Mucosa of stomach (tissue), 1 donor: ENCODE measurements around the gene METRN.
"Not testable (repeated sequence)": the region's sequence is repeated elsewhere in the genome, so short reads cannot be mapped to it uniquely, and the experiment has no call there.

ENCODE experiments used
- H3K27me3 ChIP-seq: one replicate; pipeline ENCODE4 v1.7.0; 2013; ENCODE audit warnings: mild to moderate bottlenecking, low read length; ENCODE audit not compliant: control insufficient read depth, insufficient read depth
- H3K36me3 ChIP-seq: one replicate; pipeline ENCODE4 v1.7.0; 2013; ENCODE audit warnings: low read length; ENCODE audit not compliant: control insufficient read depth, insufficient read depth
- H3K4me1 ChIP-seq: one replicate; pipeline ENCODE4 v1.7.0; 2013; ENCODE audit warnings: mild to moderate bottlenecking, low read length; ENCODE audit not compliant: control insufficient read depth, insufficient read depth
- H3K4me3 ChIP-seq: one replicate; pipeline ENCODE4 v1.7.0; 2013; ENCODE audit warnings: low read length
- H3K9ac ChIP-seq: one replicate; pipeline ENCODE4 v1.7.0; 2013; ENCODE audit warnings: mild to moderate bottlenecking, low read length, moderate library complexity
- H3K9me3 ChIP-seq: one replicate; pipeline ENCODE4 v1.7.0; 2013; ENCODE audit warnings: mild to moderate bottlenecking, low read length, moderate library complexity; ENCODE audit not compliant: control insufficient read depth
- donor health status: Pancreatic carcinoma.

The METRN gene

DNA sequence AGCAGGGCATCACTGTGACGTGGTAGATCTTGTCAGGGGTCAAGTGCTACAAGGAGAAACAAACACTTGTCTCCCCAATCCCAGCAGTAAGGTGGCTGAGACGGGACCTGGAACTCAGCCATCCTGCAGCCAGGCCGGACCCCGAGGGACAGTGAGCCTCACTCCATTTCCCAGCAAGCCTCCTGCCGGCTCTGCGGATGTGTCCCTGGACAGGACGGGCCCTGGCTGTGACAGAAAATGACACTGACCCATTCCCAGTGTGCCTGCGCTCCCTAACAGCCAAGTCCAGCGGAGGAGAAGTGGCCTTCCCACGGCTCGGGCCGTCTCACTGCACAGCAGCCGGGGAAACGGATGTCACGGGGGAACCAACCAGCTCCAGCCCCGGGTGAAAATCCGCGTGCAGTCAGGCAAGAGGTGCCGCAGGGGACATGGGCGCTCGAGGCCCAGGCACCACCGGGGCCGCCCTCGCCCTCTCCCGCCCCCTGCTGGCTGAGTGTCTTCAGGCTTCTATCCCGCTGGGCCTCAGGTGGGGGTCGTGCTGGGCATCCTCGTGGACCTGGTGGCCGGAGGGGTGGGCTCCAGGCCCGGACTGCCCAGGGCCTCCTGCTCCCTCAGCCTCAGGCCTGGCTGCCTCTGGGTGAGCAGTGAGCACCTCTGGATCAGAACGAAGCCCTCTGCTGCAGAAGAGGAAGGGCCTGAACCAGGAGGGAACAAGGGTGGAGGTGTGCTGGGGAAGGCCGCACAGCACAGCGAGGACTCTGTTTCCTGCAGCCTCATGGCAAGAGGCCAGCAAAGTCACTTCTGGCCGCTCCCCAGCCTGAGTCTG lies 18.7 kb downstream of the METRN start:
- no peaks in the 10 kb centered on the region for H3K36me3 ChIP-seq
- peaks cover 3% of the 10 kb centered on the region for H3K4me1 ChIP-seq
- H3K27me3 ChIP-seq, result no peaks in the 10 kb centered on the region
- no peak overlapping the region for H3K4me3 ChIP-seq
- H3K9ac ChIP-seq, result no peak overlapping the region
- H3K9me3 ChIP-seq, result no peaks in the 10 kb centered on the region

DNA sequence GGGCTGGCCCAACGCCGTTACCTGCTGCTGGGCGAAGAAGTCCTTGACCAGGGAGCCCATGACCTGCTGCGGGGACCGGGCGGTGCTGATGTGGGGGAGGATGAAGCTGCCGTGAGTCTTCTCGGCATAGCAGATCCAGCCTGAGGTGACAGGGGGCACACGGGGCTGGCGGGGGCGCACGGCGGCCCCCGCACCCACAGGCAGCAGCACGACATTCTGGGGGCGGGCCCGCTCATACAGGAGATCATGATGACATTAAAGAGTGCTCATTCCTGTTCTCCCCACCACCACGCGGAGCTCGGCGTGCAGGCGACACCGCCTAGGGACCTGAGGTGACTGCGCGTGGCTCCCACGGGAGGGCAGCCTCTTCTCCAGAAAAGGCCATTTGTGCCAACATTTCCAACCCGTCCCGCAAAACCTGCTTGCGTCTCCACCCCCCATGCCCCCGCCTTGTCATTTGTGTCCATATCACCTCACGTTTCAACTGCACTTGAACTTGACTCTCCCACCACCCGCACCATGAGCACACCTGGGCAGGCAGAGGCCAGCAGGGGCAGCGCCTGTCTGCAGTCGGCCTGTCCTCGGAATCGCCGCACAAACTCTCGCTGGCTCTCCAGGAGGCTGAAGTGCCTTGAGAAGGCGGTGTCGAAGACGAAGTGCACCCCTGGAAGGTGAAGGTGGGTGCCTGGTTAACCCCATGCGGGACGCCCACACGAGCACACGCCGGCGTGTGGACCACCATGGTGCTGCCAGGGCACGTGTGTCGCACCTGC lies 19.5 kb downstream of the METRN start:
- Histone ChIP-seq H3K4me1 (peaks cover 3% of the 10 kb centered on the region), H3K9ac (no peak overlapping the region), H3K27me3 (no peaks in the 10 kb centered on the region), H3K4me3 (no peak overlapping the region), H3K36me3 (no peaks in the 10 kb centered on the region), H3K9me3 (no peaks in the 10 kb centered on the region)

DNA sequence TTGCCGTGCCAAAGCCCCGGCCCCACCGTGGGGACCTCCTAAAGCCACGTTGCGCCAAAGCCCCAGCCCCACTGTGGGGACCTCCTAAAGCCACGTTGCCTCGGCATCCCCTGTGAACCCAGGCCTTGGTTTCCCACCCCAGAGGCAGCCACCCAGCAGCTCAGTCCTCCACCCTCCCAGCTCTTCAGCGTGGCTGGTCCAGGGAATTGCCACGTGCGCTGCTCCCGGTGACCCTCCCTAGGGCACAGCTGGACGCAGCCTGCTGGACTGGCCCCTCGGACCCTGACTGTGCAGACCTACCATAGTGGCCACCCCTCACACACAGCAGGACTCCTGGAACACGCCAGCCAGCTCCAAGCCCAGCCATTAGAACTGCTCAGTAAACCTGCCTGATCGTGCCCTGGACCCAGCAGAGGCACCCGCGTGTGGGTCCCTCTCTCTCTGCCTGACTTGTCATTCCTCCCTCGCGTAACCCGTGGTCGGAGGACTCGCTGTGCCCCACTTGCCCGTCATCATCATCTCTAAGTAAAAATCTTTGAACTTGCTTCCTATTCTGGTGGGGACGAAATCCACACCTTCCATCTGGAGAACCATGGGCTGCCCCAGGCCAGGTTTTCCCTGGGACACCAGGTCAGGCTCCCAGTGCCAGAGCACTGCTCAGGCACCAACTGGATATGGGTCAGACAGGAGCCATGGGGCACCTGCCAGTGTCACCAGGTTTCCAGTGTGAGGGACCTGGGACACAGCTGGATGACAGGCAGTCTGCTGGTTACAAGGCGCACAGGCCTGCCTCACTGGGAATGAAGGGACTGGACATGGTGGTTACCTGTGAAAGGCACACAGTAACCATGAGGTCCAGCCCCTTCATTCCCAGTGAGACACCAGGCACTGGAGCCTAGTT lies 20.3 kb downstream of the METRN start:
- H3K4me1 ChIP-seq, result peaks cover 11% of the 10 kb centered on the region
- no peaks in the 10 kb centered on the region for H3K36me3 ChIP-seq
- no peaks in the 10 kb centered on the region for H3K9me3 ChIP-seq
- H3K4me3 ChIP-seq, result no peak overlapping the region
- no peaks in the 10 kb centered on the region for H3K27me3 ChIP-seq
- H3K9ac ChIP-seq, result no peak overlapping the region

DNA sequence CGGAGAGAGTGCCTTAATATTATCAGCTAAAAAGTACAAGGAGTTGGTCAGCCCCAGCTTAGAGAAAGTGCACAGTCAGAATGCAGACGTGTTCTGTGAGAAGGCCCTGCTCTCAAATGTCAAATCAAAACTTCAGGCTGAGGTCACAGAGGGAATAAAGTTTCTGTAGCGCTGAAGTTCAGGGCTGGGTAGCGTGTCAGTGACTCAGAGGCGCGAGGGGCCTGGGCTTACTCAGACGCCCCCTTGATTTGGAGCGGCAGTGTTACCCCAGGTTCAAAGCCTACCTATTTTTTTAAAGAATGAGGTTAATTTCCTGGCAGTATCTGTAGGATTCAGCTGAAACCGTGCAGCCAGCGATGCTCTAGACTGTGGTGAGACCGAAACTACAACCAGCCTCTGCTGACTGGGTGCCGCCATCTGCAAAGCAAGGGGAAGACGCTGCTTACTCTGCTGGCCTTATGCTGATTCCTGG lies 21.1 kb downstream of the METRN start:
- no peaks in the 10 kb centered on the region for H3K36me3 ChIP-seq
- peaks cover 11% of the 10 kb centered on the region for H3K4me1 ChIP-seq
- H3K9me3 ChIP-seq, result no peaks in the 10 kb centered on the region
- H3K27me3 ChIP-seq, result no peaks in the 10 kb centered on the region
- H3K9ac ChIP-seq, result no peak overlapping the region
- no peak overlapping the region for H3K4me3 ChIP-seq

DNA sequence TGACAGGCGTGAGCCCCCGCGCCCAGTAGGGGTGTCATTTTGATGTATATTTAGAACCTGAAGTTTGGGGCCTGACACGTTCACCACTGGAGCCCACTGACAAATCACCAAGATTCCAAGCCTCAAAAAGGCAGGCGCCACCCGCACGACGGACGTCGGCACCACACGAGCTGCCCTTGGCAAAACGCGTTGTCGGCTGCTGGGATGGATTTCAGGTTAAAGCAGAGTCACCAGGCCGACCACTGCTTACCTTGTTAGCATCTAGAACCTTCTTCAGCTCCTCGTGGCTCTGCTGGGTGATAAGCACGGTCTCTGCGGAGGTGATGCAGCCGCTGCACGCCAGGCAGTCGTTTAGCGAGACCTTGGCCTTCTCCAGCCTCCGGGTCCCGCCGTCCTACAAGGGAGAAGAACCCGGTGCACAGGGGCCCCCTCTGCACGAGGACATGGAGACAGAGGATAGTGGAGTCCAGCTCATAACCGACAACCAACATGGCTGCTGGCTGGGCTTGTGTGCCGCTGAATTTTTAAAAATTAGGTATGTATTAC lies 22.1 kb downstream of the METRN start:
- Histone ChIP-seq H3K4me1 (peaks cover 11% of the 10 kb centered on the region), H3K36me3 (no peaks in the 10 kb centered on the region), H3K9ac (no peak overlapping the region), H3K27me3 (no peaks in the 10 kb centered on the region), H3K4me3 (no peak overlapping the region), H3K9me3 (no peaks in the 10 kb centered on the region)

DNA sequence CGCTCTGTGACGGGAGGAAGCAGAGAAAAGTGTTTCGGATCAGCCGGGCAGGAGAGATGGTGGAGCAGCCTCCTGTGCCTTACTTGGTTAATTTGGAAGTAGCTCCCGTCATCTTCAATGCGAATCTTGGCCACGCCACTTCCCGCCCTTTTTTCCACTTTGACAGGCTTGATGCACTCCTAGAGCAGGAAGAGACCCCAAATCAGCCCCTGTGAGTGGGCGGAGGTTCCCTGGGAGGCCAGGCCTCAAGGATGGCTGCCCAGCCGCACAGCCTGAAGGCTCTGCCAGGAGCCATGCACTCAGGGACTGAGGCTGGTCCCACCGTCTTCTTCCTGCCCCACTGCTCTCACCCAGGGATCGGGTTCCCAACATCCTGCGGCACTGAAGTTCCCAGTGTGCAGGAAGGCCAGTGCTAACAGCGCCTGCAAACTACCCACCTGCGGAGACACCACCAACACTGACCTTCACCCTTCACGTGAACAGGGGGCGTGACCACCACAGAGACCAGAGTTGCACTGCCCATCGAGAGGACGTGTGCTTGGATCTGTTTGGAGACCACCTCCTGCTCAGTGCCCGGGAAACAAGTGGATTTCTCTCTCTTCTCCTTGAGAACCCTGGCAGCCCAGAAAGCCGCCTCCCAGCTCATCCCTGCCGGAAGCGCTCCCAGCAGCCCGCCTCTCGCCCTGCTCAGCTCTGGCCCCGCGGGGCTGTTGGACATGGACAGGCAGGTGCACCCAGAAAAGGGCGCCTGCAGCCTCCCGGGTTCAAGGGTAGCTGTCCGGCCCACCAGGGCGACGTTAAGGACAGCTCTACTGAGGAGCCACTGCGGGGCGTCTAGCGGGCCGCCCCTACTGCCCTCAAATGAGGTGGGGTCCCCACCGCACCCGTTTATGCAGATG lies 24.9 kb downstream of the METRN start:
- Histone ChIP-seq H3K9ac (peak overlapping the region; percentile 87), H3K4me3 (peak overlapping the region; percentile 74), H3K9me3 (no peaks in the 10 kb centered on the region), H3K36me3 (no peaks in the 10 kb centered on the region), H3K4me1 (peaks cover 11% of the 10 kb centered on the region), H3K27me3 (no peaks in the 10 kb centered on the region)

DNA sequence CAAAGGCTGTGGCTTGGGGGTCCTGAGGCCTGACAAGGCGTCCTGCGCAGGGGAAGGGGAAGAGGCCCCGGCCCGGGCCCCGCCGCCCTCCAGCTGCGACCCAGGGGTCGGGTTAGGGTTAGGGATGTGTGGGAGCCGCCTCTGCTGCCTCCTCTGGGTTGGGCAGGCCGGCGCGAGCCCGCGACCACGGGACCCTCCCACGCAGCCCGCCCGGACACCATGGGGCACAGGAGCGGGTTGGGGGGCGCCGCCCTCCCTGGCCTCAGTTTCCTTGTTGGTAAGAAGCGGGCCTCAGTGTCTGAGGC lies 25.5 kb downstream of the METRN start:
- Histone ChIP-seq H3K27me3 (no peaks in the 10 kb centered on the region), H3K9ac (peak overlapping the region; percentile 87), H3K9me3 (no peaks in the 10 kb centered on the region), H3K4me3 (peak overlapping the region; percentile 74), H3K4me1 (peaks cover 11% of the 10 kb centered on the region), H3K36me3 (no peaks in the 10 kb centered on the region)

DNA sequence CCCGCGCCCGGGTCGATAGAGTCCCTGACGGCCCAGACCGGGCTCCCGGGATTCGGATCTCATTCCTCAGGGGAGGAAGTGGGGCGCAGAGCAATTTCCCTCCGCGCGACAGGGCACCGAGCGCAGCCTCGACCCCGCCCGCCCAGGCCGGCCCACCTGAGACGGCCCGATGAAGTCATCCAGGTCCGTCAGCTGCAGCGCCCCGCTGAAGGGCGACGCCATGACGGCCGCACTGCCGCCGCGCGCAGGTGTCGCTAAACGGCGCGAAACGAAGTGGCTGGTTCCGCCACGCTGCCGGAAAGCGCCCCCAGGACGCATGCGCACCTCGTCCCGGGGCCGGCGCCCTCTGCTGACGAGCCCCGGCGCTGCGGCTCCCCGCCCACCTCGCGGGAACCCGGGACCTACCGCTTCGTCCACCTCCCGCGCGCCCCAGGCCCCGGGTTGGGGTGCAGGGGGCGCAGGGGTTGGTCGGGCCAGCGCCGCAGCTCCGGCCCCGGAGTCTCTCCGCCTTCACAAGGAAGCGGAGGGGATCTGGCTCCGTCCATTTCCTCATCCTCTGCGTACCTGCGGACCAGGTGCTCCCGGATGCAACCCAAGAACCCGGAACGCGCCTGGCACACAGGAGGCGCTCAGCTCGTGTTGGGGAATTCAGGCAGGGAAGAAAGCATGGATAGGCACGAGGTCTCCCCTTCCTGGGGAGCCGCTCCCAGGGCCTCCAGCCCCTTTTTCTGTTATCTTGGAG lies 26.0 kb downstream of the METRN start, which contains the start of gene CIAO3:
Gene CIAO3, minus strand, starts transcription at position 234 of the 742 bp plus-strand sequence. Its CDS starts 12 bp downstream, at position 222.
- peak within 1 kb of the TSS; percentile 74 for H3K4me3 ChIP-seq
- H3K9me3 ChIP-seq, result no peaks in the 10 kb centered on the region
- peaks cover 11% of the 10 kb centered on the region for H3K4me1 ChIP-seq
- peak within 1 kb of the TSS; percentile 87 for H3K9ac ChIP-seq
- no peaks in the 10 kb centered on the region for H3K36me3 ChIP-seq
- H3K27me3 ChIP-seq, result no peaks in the 10 kb centered on the region

DNA sequence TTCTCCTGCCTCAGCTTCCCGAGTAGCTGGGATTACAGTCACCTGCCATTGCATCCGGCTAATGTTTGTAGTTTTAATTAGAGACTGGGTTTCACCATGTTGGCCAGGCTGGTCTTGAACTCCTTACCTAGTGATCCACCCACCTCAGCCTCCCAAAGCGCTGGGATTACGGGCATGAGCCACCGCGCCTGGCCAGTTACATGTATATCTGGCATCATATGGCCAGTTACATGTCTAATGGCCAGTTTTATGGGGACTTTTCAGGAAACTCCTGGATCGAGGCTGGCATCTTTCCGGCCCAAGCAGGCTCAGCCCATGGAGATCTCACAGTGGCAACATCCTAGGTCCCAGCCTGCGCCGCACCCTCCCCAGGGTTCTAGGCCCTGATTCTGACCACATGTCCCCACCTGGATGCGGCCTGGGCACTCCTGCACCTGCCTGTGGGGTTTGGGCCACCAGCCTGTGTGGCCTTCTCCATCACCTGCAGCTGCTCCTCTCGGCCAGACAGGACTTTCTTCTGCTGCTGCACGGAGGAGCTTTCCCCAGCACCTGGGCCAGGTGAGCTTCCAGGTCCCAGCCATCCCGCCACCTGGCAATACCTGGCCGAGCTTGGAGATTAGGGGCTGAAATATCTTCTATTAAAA lies 27.2 kb downstream of the METRN start:
- Histone ChIP-seq H3K4me1 (peaks cover 11% of the 10 kb centered on the region), H3K4me3 (no peak overlapping the region), H3K36me3 (no peaks in the 10 kb centered on the region), H3K27me3 (no peaks in the 10 kb centered on the region), H3K9ac (no peak overlapping the region), H3K9me3 (no peaks in the 10 kb centered on the region)

DNA sequence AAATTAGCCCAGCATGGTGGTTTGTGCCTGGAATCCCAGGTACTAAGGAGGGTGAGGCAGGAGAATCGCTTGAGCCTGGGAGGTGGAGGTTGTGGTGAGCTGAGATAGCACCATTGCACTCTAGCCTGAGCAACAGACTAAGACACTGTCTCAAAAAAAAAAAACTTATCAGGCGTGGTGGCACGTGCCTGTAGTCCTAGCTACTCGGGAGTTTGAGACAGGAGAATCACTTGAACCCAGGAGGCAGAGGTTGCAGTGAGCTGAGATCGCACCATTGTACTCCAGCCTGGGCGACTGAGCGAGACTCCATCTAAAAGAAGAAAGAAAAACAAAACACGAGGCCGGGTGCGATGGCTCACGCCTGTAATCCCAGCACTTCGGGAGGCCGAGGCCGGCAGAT lies 28.0 kb downstream of the METRN start:
- not testable (repeated sequence) for H3K9ac ChIP-seq, H3K9me3 ChIP-seq

More for the DNA sequence above, 28.0 kb downstream of the METRN start:
- not testable (repeated sequence) for H3K4me1 ChIP-seq, H3K4me3 ChIP-seq, H3K36me3 ChIP-seq, H3K27me3 ChIP-seq
